GM12891 (cell line): ENCODE data around the gene PIK3CB.
"Not testable (repeated sequence)": the region's sequence is repeated elsewhere in the genome, so short reads cannot be mapped to it uniquely, and the experiment has no call there.

Experiments used
- DNase-seq: peaks from one replicate; pipeline ENCODE4 v3.0.0; 2011; ENCODE audit warnings: low spot score; ENCODE audit not compliant: insufficient read length
- FAIRE-seq: peaks from 2 replicates; lab custom pipeline; 2011; peaks lifted over from hg19 to GRCh38; lab: Jason Lieb, UNC
- PAX5 ChIP-seq: IDR thresholded peaks from 2 replicates; pipeline ENCODE4 v1.6.1; 2011; ENCODE audit warnings: low read length, moderate library complexity, mild to moderate bottlenecking; ENCODE audit not compliant: insufficient read depth, severe bottlenecking
- POLR2A ChIP-seq: IDR thresholded peaks from 2 replicates; pipeline ENCODE4 v1.6.1; 2011; ENCODE audit warnings: low read depth, low read length, control low read depth
- POLR2AphosphoS5 ChIP-seq: IDR thresholded peaks from 2 replicates; pipeline ENCODE4 v1.6.1; 2011; ENCODE audit warnings: low read depth, low read length, control low read depth
- POU2F2 ChIP-seq: IDR thresholded peaks from 2 replicates; pipeline ENCODE4 v1.6.1; 2011; ENCODE audit warnings: low read depth, mild to moderate bottlenecking, control low read depth, low read length, moderate library complexity
- SPI1 ChIP-seq: IDR thresholded peaks from 2 replicates; pipeline ENCODE4 v1.6.1; 2011; ENCODE audit warnings: low read depth, low read length, control low read depth
- TAF1 ChIP-seq: IDR thresholded peaks from 2 replicates; pipeline ENCODE4 v1.6.1; 2011; ENCODE audit warnings: low read depth, low read length, control low read depth

Gene PIK3CB

GRCh38 chr3:138863776-138864113 is 29.0 kb upstream of the PIK3CB start:
- TF ChIP-seq SPI1 (no peak), POU2F2 (no peak), POLR2A (no peak), PAX5 (no peak), POLR2AphosphoS5 (no peak), TAF1 (no peak)
- FAIRE-seq (no peak), DNase-seq (no peak)

- no peak for TF ChIP-seq PAX5
- TF ChIP-seq POLR2A = no peak
- TF ChIP-seq POLR2AphosphoS5 = no peak
- TF ChIP-seq TAF1 = no peak
- no peak for TF ChIP-seq SPI1
- TF ChIP-seq POU2F2 = no peak
- DNase-seq (no peak), FAIRE-seq (no peak)
Measured at GRCh38 chr3:138862924-138863775, 28.4 kb upstream of the PIK3CB start.

- FAIRE-seq (no peak), DNase-seq (no peak)
- TF ChIP-seq SPI1 (peak; percentile 85), POLR2AphosphoS5 (no peak)
Measured at GRCh38 chr3:138862531-138862923, 27.8 kb upstream of the PIK3CB start.

- FAIRE-seq (no peak), DNase-seq (no peak)
- TF ChIP-seq POLR2AphosphoS5 = no peak
- no peak for TF ChIP-seq PAX5
Measured at GRCh38 chr3:138861798-138862197, 27.1 kb upstream of the PIK3CB start.

DNA sequence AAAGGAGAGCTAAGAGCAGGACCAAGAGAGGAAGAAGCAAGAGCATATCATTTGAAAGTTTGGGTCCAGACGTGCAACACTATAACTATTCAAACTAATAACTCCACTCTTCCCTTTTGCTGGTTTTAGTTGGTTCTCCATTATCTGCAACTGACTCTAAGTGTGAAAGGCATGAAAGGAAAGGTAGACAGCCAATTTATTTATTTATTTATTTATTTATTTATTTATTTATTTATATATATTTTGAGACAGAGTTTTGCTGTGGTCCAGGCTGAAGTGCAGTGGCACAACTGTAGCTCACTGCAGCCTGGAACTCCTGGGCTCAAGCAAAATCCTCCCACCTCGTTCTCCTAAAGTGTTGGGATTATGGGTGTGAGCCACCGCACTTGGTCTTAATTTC is 22.1 kb upstream of the PIK3CB start:
- FAIRE-seq = no peak
- TF ChIP-seq POLR2A = no peak
- TF ChIP-seq POU2F2 = no peak
- no peak for TF ChIP-seq PAX5
- TF ChIP-seq POLR2AphosphoS5 = no peak
- no peak for TF ChIP-seq SPI1
- TF ChIP-seq TAF1 = no peak
- DNase-seq = no peak

DNA sequence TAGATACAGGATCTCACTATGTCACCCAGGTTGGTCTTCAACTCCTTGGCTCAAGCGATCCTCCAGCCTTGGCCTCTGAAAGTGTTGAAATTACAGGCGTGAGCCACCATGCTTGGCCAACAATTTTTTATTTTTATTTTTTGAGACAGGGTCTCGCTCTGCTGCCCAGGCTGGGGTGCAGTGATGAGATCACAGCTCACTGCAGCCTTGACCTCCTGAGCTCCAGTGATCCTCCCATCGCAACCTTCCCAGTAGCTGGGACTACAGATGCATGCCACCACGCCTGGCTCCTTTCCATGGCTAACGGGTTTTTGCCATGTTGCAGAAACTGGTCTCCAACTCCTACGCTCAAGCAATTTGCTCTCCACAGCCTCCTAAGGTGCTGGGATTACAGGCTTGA is 20.2 kb upstream of the PIK3CB start:
- DNase-seq = no peak
- FAIRE-seq = no peak
- no peak for TF ChIP-seq POU2F2

DNA sequence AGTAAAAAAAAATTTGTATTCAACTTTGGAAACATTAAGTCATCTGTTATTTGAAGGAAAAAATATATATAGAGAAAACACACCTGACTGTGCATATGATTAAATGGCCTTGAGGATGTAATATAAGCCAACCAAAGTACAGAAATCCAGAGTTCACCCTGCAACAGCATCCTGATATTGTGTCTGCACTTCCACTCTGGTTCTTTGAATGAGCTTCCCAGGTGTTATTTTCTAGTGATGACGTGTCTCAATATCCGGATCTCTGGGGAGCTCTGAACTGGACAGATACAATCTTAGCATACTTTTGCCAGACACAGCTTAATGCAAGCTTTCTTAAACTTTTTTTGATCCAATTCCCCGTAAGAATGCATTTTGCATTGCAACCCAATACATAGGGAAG is 19.5 kb upstream of the PIK3CB start:
- TF ChIP-seq PAX5 (no peak), TAF1 (no peak), POU2F2 (no peak), POLR2AphosphoS5 (no peak), POLR2A (no peak), SPI1 (no peak)
- FAIRE-seq = no peak
- no peak for DNase-seq

DNA sequence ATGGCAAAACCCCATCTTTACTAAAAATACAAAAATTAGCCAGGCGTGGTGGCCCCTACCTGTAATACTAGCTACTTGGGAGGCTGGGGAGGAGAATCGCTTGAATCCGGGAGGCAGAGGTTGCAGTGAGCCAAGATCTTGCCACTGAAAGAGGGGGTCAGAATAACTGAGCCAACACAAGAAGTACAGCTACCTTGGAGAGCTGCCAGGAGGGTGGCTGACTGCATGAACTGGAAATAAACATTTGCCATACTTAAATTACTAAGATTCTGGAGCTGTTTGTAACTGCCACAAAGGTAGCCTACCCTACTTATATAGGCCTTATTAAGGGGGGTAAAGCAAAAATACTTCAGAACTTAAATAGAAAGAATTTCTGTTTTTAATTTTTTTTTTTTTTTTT is 15.4 kb upstream of the PIK3CB start:
- no peak for DNase-seq
- no peak for FAIRE-seq
- TF ChIP-seq SPI1 (no peak), POLR2AphosphoS5 (no peak), PAX5 (no peak), TAF1 (no peak), POLR2A (no peak), POU2F2 (no peak)

- FAIRE-seq (no peak), DNase-seq (no peak)
- TF ChIP-seq SPI1 = no peak
- TF ChIP-seq POLR2A = no peak
- no peak for TF ChIP-seq POU2F2
- no peak for TF ChIP-seq PAX5
- TF ChIP-seq TAF1 = no peak
- TF ChIP-seq POLR2AphosphoS5 = no peak
Measured at GRCh38 chr3:138849222-138849940, 14.7 kb upstream of the PIK3CB start.

DNA sequence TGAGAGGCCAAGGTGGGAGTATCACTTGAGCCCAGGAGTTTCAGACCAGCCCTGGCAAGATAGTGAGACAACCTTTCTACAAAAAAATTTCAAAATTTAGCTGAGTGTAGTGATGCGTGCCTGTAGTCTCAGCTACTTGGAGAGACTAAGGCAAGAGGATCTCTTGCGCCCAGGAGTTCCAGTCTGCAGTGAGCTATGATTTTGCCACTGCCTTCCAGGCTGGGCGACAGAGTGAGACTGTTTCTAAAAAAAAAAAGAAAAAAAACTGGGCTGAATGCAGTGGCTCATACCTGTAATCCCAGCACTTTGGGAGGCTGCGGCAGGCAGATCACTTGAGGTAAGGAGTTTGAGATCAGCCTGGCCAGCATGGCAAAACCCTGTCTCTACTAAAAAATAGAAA is 14.0 kb upstream of the PIK3CB start:
- no peak for FAIRE-seq
- no peak for TF ChIP-seq PAX5
- no peak for TF ChIP-seq POLR2A
- no peak for TF ChIP-seq TAF1
- TF ChIP-seq SPI1 = no peak
- TF ChIP-seq POU2F2 = no peak
- no peak for TF ChIP-seq POLR2AphosphoS5
- no peak for DNase-seq

DNA sequence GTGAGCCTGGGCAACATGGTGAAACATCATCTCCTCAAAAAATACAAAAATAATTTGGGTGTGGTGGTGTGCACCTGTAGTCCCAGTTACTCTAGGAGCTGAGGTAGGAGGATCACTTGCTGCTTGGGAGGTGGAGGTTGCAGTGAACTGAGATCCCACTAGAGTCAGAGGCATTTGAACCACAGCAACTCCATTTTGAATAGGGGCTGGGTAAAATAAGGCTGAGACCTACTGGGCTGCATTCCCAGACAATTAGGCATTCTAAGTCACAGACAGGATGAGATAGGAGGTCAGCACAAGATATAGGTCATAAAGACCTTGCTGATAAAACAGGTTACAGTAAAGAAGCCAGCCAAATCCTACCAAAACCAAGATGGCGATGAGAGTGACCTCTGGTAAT is 12.1 kb upstream of the PIK3CB start:
- FAIRE-seq = not testable (repeated sequence)

GRCh38 chr3:138846262-138846791 is 11.6 kb upstream of the PIK3CB start:
- DNase-seq (no peak), FAIRE-seq (no peak)
- TF ChIP-seq POU2F2 (no peak), TAF1 (no peak), POLR2A (no peak), POLR2AphosphoS5 (no peak), SPI1 (no peak)

More for the DNA sequence above, 12.1 kb upstream of the PIK3CB start:
- DNase-seq = not testable (repeated sequence)
